Ovary (tissue), 3 donors: ENCODE data around the gene CLRN1.
"Not testable (repeated sequence)": the region's sequence is repeated elsewhere in the genome, so short reads cannot be mapped to it uniquely, and the experiment has no call there.

Experiments used
- CTCF ChIP-seq, 3 donors: fragments of 450-650 bp in 2 of 3; fragments of 200-600 bp in 1 of 3; IDR thresholded peaks; one replicate each; pipeline versions ENCODE4 v1.5.1 to v1.8.0; 2016 to 2022; ENCODE audit warnings: antibody characterized with exemption in 3 of 3, mild to moderate bottlenecking in 1 of 3
- EP300 ChIP-seq: sonication (generic); formaldehyde crosslinking; IDR thresholded peaks from one replicate; pipeline ENCODE4 v1.6.1; 2017; ENCODE audit warnings: antibody characterized with exemption
- POLR2A ChIP-seq: fragments of 450-650 bp; IDR thresholded peaks from one replicate; pipeline ENCODE4 v1.6.1; 2017; ENCODE audit warnings: antibody characterized with exemption, mild to moderate bottlenecking, moderate library complexity
- donor health status: DM: no; HTN: no; CAD: no.

GRCh38 chr3:150988395-150988794 lies 15.9 kb upstream of the CLRN1 start:
- TF ChIP-seq EP300; CTCF (IDR thresholded peaks at IDR 0.05); POLR2A: not testable (repeated sequence)
